GM12878 (cell line): ENCODE data around the gene KCNK13. TPM values are rescaled to one million over a fixed set of nuclear protein-coding genes. Genes with fewer than 3 reads are reported as not detected.

Source experiments
- ATAC-seq: fragments of 200-7000 bp; cut with Tn5 transposase; 3 replicates; pipeline ENCODE4 v1.9.1; 2020; ENCODE audit warnings: mild to moderate bottlenecking, moderate library complexity
- BruUV-seq: library from RNA; stranded (reverse); fragments of 400-500 nt; replicated peaks from 2 replicates; lab custom pipeline; 2021; lab: Mats Ljungman, UMichigan
- CTCF ChIA-PET: fragments of 300-600 bp; sonication (Branson Sonifier 250); formaldehyde crosslinking; extraction: SDS; loops from one replicate; lab custom pipeline; 2021; ENCODE audit warnings: inconsistent platforms; lab: Yijun Ruan, JAX
- POLR2A ChIA-PET: fragments of 350-600 bp; formaldehyde crosslinking; extraction: SDS; loops from one replicate; lab custom pipeline; 2021; ENCODE audit warnings: inconsistent platforms; lab: Charles Lee
- RAD21 ChIA-PET: fragments of 300-600 bp; sonication (Branson Sonifier 250); formaldehyde crosslinking; loops from one replicate; lab custom pipeline; 2023; ENCODE audit warnings: antibody characterized with exemption; ENCODE audit not compliant: unreplicated experiment; lab: Charles Lee
- SMC1A ChIA-PET: fragments of 300-600 bp; sonication (Branson Sonifier 250); formaldehyde crosslinking; loops from one replicate; lab custom pipeline; 2023; ENCODE audit not compliant: unreplicated experiment, uncharacterized antibody; lab: Charles Lee
- DNase-seq: peaks from one replicate; pipeline ENCODE4 v3.0.0-alpha.2; 2011; ENCODE audit warnings: low read depth, low spot score
- FAIRE-seq: peaks from 3 replicates; lab custom pipeline; 2011; peaks lifted over from hg19 to GRCh38; lab: Jason Lieb, UNC
- H2AFZ ChIP-seq: 2 replicates; pipeline ENCODE4 v1.6.0; 2011; ENCODE audit warnings: low read depth, low read length, control low read depth; ENCODE audit not compliant: control insufficient read depth
- H3K27ac ChIP-seq: 2 replicates; pipeline ENCODE4 v1.5.1; 2011; ENCODE audit warnings: control low read depth; ENCODE audit not compliant: control insufficient read depth, insufficient read depth
- H3K27me3 ChIP-seq, 2 experiments: replicated peaks in 1 of 2; 2 replicates each; pipeline versions ENCODE4 v1.6.0 to v1.6.1; 2011; ENCODE audit warnings: low read length in 1 of 2; ENCODE audit not compliant: control insufficient read depth in 2 of 2, insufficient read depth in 2 of 2
- H3K36me3 ChIP-seq, 2 experiments: 2 replicates each; pipeline ENCODE4 v1.5.1; 2011; ENCODE audit warnings: low read length in 1 of 2; ENCODE audit not compliant: control insufficient read depth in 2 of 2, insufficient read depth in 2 of 2
- H3K4me1 ChIP-seq: 2 replicates; pipeline ENCODE4 v1.6.1; 2011; ENCODE audit warnings: mild to moderate bottlenecking, low read length, moderate library complexity, mixed read lengths; ENCODE audit not compliant: control insufficient read depth, insufficient read depth
- H3K4me2 ChIP-seq: 2 replicates; pipeline ENCODE4 v1.6.0; 2011; ENCODE audit warnings: control low read depth; ENCODE audit not compliant: control insufficient read depth, insufficient read depth
- H3K4me3 ChIP-seq: fragments of 200-600 bp; sonication (generic); 2 replicates; pipeline ENCODE4 v1.5.1; 2016
- H3K79me2 ChIP-seq: 2 replicates; pipeline ENCODE4 v1.6.0; 2011; ENCODE audit warnings: low read length; ENCODE audit not compliant: control insufficient read depth, insufficient read depth
- H3K9ac ChIP-seq: 2 replicates; pipeline ENCODE4 v1.8.0; 2011; ENCODE audit warnings: low read length, control low read depth, mixed read lengths; ENCODE audit not compliant: control insufficient read depth, insufficient read depth
- H3K9me3 ChIP-seq: replicated peaks from 3 replicates; pipeline ENCODE4 v1.5.1; 2011; ENCODE audit warnings: mild to moderate bottlenecking, low read length; ENCODE audit not compliant: control insufficient read depth, insufficient read depth
- H4K20me1 ChIP-seq: 2 replicates; pipeline ENCODE4 v1.6.0; 2011; ENCODE audit not compliant: control insufficient read depth, insufficient read depth
- BACH1 ChIP-seq: fragments of 450-650 bp; IDR thresholded peaks from 2 replicates; pipeline ENCODE4 v1.6.1; 2017; ENCODE audit warnings: mild to moderate bottlenecking, borderline replicate concordance
- CHD1 ChIP-seq: IDR thresholded peaks from 2 replicates; pipeline ENCODE4 v1.6.1; 2012; ENCODE audit warnings: low read depth, low read length, improper control_type of control experiment
- CREB1 ChIP-seq: IDR thresholded peaks from 2 replicates; pipeline ENCODE4 v1.6.1; 2012; ENCODE audit warnings: low read depth, mild to moderate bottlenecking, inconsistent platforms
- IRF4 ChIP-seq: IDR thresholded peaks from 2 replicates; pipeline ENCODE4 v1.6.1; 2011; ENCODE audit warnings: low read depth, low read length
- RELA ChIP-seq: fragments of 450-650 bp; IDR thresholded peaks from 2 replicates; pipeline ENCODE4 v1.8.0; 2014; ENCODE audit warnings: borderline replicate concordance; ENCODE audit not compliant: partially characterized antibody
- SMARCA5 ChIP-seq: fragments of 450-650 bp; IDR thresholded peaks from 2 replicates; pipeline ENCODE4 v1.6.1; 2017; ENCODE audit warnings: mild to moderate bottlenecking
- SP1 ChIP-seq: IDR thresholded peaks from one replicate; pipeline ENCODE4 v1.6.1; 2011; ENCODE audit warnings: low read depth, low read length
- SRF ChIP-seq, 2 experiments: IDR thresholded peaks; 2 replicates each; pipeline ENCODE4 v1.6.1; 2011; ENCODE audit warnings: low read depth in 2 of 2, low read length in 2 of 2, mild to moderate bottlenecking in 1 of 2, moderate library complexity in 1 of 2
- STAT1 ChIP-seq: fragments of 450-650 bp; conservative IDR thresholded peaks from 2 replicates; pipeline ENCODE4 v1.6.1; 2014; ENCODE audit warnings: antibody characterized with exemption, mild to moderate bottlenecking
- TCF3 ChIP-seq: IDR thresholded peaks from 2 replicates; pipeline ENCODE4 v1.6.1; 2012; ENCODE audit warnings: low read depth, mild to moderate bottlenecking, low read length, borderline replicate concordance; ENCODE audit not compliant: insufficient read depth
- WGBS: methylation state at CpG from one replicate; pipeline ENCODE4 v1.1.6; 2016; ENCODE audit warnings: low lambda C conversion rate; ENCODE audit not compliant: insufficient replicate concordance, insufficient coverage; ENCODE audit errors: missing lambda C conversion rate; 5-methylcytosine and 5-hydroxymethylcytosine counted together
- in situ Hi-C: fragments of 300-500 bp; cut with MboI; formaldehyde crosslinking; loops from 9 replicates; pipeline ENCODE4 v1.14.3; 2018; ENCODE audit warnings: mixed read lengths
- intact Hi-C: fragments of 100-400 bp; cut with micrococcal nuclease; formaldehyde crosslinking; loops from one replicate; pipeline ENCODE4 v1.14.2; 2022; ENCODE audit not compliant: unreplicated experiment
- polyA plus RNA-seq, 11 experiments: library from polyadenylated mRNA; depleted of rRNA in 4 of 11; unstranded in 6 of 11; stranded (reverse) in 5 of 11; fragments of >200 nt; fragmentation: Nextera tagmentation in 4 of 11; fragmentation: Illumina TruSeq in 1 of 11; extraction: Ambion mirVana in 4 of 11; extraction: Trizol in 1 of 11; gene quantifications; 1 replicate in 1 of 11; 2 replicates in 10 of 11; pipeline versions ENCODE4 v1.2.1 to v1.2.3, GENCODE V29; 2011 to 2016; ENCODE audit warnings: inconsistent platforms in 2 of 11, missing spikeins in 2 of 11, low read depth in 1 of 11
- total RNA-seq, 4 experiments: library from RNA; depleted of rRNA in 3 of 4; stranded (reverse); fragments of >200 nt in 3 of 4; fragmentation: Illumina TruSeq in 1 of 4; extraction: Trizol in 1 of 4; gene quantifications; 2 replicates each; pipeline versions ENCODE4 v1.2.1 to v1.2.3, GENCODE V29; 2013 to 2021
- TF ChIP-seq, protein P1 (sequence below): IDR thresholded peaks from 2 replicates; pipeline ENCODE4 v1.6.1; 2011; ENCODE audit warnings: low read depth, low read length, improper control_type of control experiment, borderline replicate concordance
- TF ChIP-seq, protein P2 (sequence below): fragments of 450-650 bp; IDR thresholded peaks from 2 replicates; pipeline ENCODE4 v1.6.1; 2017; ENCODE audit warnings: mild to moderate bottlenecking, moderate library complexity
- TF ChIP-seq, protein P3 (sequence below): fragments of 450-650 bp; conservative IDR thresholded peaks from 2 replicates; pipeline ENCODE4 v1.6.1; 2017; ENCODE audit warnings: mild to moderate bottlenecking, moderate library complexity

The KCNK13 gene
- total and polyA plus RNA-seq, 10 of the 15 experiments (the other 5 are each of a cell fraction or from before 2014, with no cell fraction given): not detected

DNA sequence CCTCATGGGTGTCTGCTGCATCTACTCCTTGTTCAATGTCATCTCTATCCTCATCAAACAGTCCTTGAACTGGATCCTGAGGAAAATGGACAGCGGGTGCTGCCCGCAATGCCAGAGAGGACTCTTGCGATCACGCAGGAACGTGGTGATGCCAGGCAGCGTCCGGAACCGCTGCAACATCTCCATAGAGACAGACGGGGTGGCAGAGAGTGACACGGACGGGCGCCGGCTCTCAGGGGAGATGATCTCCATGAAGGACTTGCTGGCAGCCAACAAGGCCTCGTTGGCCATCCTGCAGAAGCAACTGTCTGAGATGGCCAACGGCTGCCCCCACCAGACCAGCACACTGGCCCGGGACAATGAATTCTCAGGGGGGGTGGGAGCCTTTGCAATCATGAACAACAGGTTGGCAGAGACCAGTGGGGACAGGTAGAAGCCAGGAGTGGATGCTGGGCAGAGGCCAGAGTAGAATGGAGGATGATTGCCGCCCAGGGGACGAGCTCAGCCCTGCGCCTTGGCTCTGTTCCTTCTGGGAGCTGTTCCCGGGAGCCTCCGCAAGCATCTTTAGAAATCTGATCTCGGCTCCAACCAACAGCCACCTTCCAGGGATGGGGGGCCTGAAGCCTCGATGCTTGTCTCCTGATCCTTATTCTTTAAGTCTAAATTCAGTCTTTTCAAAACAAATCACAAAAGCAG lies 122.9 kb downstream of the KCNK13 start (continued):
- TF ChIP-seq, protein P1, sequence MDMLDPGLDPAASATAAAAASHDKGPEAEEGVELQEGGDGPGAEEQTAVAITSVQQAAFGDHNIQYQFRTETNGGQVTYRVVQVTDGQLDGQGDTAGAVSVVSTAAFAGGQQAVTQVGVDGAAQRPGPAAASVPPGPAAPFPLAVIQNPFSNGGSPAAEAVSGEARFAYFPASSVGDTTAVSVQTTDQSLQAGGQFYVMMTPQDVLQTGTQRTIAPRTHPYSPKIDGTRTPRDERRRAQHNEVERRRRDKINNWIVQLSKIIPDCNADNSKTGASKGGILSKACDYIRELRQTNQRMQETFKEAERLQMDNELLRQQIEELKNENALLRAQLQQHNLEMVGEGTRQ: no peak
- TF ChIP-seq TCF3 (no peak), IRF4 (no peak), CREB1 (no peak), BACH1 (no peak), SP1 (no peak), SRF (IDR thresholded peaks at IDR 0.05; ENCODE audit: low read depth in 2 of 2, low read length in 2 of 2) (no peak), RELA (no peak), CHD1 (no peak), SMARCA5 (no peak)

DNA sequence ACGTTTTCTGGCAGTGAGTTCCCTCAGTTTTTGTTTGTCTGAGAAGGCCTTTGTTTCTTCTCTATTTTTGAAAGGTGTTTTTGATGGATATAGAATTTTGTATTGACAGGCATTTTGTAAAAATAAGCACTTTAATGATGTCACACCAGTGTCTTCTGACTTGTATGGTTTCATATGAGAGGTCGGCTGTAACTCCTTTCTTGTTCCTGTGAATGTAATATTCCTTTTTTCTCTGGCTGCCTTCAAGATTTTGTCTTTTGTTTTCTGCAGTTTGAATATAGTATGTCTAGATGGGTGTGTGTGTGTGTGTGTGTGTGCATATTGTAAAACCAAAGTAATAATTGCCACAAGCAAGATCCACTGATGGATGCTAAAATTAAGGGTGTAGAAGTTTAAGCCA lies 126.8 kb downstream of the KCNK13 start:
- FAIRE-seq (no peak), ATAC-seq (no peak), DNase-seq (no peak)
- no peak overlapping the region for H3K4me2 ChIP-seq
- in situ Hi-C loops: no loop called here
- no peak overlapping the region for H3K4me3 ChIP-seq
- ChIA-PET CTCF (no interaction called here), POLR2A (no interaction called here), RAD21 (no interaction called here), SMC1A (no interaction called here)
- no peak overlapping the region for H2AFZ ChIP-seq
- no peaks in the 10 kb centered on the region for H3K27me3 ChIP-seq
- H3K79me2 ChIP-seq: no peaks in the 10 kb centered on the region
- no peak overlapping the region for H3K27ac ChIP-seq
- TF ChIP-seq STAT1: no peak
- TF ChIP-seq, protein P2, sequence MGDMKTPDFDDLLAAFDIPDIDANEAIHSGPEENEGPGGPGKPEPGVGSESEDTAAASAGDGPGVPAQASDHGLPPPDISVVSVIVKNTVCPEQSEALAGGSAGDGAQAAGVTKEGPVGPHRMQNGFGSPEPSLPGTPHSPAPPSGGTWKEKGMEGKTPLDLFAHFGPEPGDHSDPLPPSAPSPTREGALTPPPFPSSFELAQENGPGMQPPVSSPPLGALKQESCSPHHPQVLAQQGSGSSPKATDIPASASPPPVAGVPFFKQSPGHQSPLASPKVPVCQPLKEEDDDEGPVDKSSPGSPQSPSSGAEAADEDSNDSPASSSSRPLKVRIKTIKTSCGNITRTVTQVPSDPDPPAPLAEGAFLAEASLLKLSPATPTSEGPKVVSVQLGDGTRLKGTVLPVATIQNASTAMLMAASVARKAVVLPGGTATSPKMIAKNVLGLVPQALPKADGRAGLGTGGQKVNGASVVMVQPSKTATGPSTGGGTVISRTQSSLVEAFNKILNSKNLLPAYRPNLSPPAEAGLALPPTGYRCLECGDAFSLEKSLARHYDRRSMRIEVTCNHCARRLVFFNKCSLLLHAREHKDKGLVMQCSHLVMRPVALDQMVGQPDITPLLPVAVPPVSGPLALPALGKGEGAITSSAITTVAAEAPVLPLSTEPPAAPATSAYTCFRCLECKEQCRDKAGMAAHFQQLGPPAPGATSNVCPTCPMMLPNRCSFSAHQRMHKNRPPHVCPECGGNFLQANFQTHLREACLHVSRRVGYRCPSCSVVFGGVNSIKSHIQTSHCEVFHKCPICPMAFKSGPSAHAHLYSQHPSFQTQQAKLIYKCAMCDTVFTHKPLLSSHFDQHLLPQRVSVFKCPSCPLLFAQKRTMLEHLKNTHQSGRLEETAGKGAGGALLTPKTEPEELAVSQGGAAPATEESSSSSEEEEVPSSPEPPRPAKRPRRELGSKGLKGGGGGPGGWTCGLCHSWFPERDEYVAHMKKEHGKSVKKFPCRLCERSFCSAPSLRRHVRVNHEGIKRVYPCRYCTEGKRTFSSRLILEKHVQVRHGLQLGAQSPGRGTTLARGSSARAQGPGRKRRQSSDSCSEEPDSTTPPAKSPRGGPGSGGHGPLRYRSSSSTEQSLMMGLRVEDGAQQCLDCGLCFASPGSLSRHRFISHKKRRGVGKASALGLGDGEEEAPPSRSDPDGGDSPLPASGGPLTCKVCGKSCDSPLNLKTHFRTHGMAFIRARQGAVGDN: no peak
- TF ChIP-seq, protein P3, sequence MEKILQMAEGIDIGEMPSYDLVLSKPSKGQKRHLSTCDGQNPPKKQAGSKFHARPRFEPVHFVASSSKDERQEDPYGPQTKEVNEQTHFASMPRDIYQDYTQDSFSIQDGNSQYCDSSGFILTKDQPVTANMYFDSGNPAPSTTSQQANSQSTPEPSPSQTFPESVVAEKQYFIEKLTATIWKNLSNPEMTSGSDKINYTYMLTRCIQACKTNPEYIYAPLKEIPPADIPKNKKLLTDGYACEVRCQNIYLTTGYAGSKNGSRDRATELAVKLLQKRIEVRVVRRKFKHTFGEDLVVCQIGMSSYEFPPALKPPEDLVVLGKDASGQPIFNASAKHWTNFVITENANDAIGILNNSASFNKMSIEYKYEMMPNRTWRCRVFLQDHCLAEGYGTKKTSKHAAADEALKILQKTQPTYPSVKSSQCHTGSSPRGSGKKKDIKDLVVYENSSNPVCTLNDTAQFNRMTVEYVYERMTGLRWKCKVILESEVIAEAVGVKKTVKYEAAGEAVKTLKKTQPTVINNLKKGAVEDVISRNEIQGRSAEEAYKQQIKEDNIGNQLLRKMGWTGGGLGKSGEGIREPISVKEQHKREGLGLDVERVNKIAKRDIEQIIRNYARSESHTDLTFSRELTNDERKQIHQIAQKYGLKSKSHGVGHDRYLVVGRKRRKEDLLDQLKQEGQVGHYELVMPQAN: no peak
- no peak overlapping the region for H3K9ac ChIP-seq
- H3K36me3 ChIP-seq: no peaks in the 10 kb centered on the region
- WGBS: 3% methylated on average over 2 of the region's 2 CpGs
- no peaks in the 10 kb centered on the region for H3K4me1 ChIP-seq
- H4K20me1 ChIP-seq: no peaks in the 10 kb centered on the region
- H3K9me3 ChIP-seq: no peaks in the 10 kb centered on the region
- intact Hi-C loops: loop anchor here (10.0 kb wide), 1 partner anchor 674 kb away; no protein-coding TSS in a partner anchor
- BruUV-seq: no TSS peak
